Stomach (tissue), 9 donors: ENCODE data around the gene IFT74. TPM values are rescaled to one million over a fixed set of nuclear protein-coding genes. Genes with fewer than 3 reads are reported as not detected.

Experiments
- DNase-seq, 2 donors: peaks; one replicate each; pipeline versions ENCODE4 v3.0.0 to v3.0.0-alpha.2; 2013 to 2019
- H3K27ac ChIP-seq, 5 donors: fragments of 200-600 bp in 4 of 5; sonication (generic) in 4 of 5; one replicate each; pipeline ENCODE4 v1.5.1; 2013 to 2019; ENCODE audit warnings: mild to moderate bottlenecking in 1 of 5, moderate library complexity in 1 of 5
- H3K27me3 ChIP-seq, 3 donors: fragments of 200-600 bp; sonication (generic); one replicate each; pipeline ENCODE4 v1.5.1; 2017 to 2019; ENCODE audit warnings: mixed run types in 1 of 3
- H3K36me3 ChIP-seq, 4 donors: fragments of 200-600 bp; sonication (generic); 1 replicate in 3 of 4; 2 replicates in 1 of 4; pipeline ENCODE4 v1.5.1; 2016 to 2019
- H3K4me1 ChIP-seq, 4 donors: fragments of 200-600 bp; sonication (generic); one replicate each; pipeline ENCODE4 v1.5.1; 2016 to 2019
- H3K4me3 ChIP-seq, 4 donors: fragments of 200-600 bp; sonication (generic) in 3 of 4; one replicate each; pipeline ENCODE4 v1.5.1; 2016 to 2019; ENCODE audit warnings: mild to moderate bottlenecking in 1 of 4
- H3K9me3 ChIP-seq, 4 donors: fragments of 200-600 bp; sonication (generic); one replicate each; pipeline ENCODE4 v1.5.1; 2016 to 2019
- EP300 ChIP-seq: sonication (generic); formaldehyde crosslinking; IDR thresholded peaks from one replicate; pipeline ENCODE4 v1.6.1; 2017; ENCODE audit warnings: antibody characterized with exemption
- POLR2A ChIP-seq, 4 donors: fragments of 450-650 bp; IDR thresholded peaks; one replicate each; pipeline ENCODE4 v1.6.1; 2016; ENCODE audit warnings: antibody characterized with exemption in 4 of 4, control low read depth in 2 of 4, mild to moderate bottlenecking in 1 of 4, moderate library complexity in 1 of 4
- POLR2AphosphoS5 ChIP-seq, 3 donors: sonication (generic); formaldehyde crosslinking; IDR thresholded peaks; one replicate each; pipeline ENCODE4 v1.6.1; 2016; ENCODE audit warnings: antibody characterized with exemption in 3 of 3
- WGBS, 5 donors: extraction: QIAGEN DNeasy Blood & Tissue Kit in 3 of 5; methylation state at CpG; one replicate each; pipeline versions ENCODE4 v1.1.5 to v1.1.7; 2013 to 2018; 5-methylcytosine and 5-hydroxymethylcytosine counted together
- intact Hi-C: fragments of 100-400 bp; cut with DNase I; formaldehyde crosslinking; loops from one replicate; pipeline ENCODE4 v1.15.1; 2023; ENCODE audit warnings: low total_unique reads
- polyA plus RNA-seq, 3 donors: library from polyadenylated mRNA; stranded (reverse); fragments of 200-250 nt; gene quantifications; one replicate each; pipeline ENCODE4 v1.2.3, GENCODE V29; 2013
- total RNA-seq, 5 donors: library from RNA; depleted of rRNA; stranded (reverse); fragments of >200 nt; gene quantifications; one replicate each; pipeline versions ENCODE4 v1.1.0 to v1.2.3, GENCODE V29; 2014 to 2016
- TF ChIP-seq, protein P1 (sequence below), 7 experiments: fragments of 450-650 bp in 4 of 7; fragments of 200-600 bp in 3 of 7; sonication (generic) in 3 of 7; IDR thresholded peaks; one replicate each; pipeline ENCODE4 v1.5.1; 2016 to 2019; ENCODE audit warnings: antibody characterized with exemption in 7 of 7, control low read depth in 2 of 7, mild to moderate bottlenecking in 1 of 7
- donor health status: healthy with polysubstance abuse.
- donor health status: Bipolar disorder and iron deficiency.
- donor health status: healthy.

Gene IFT74
- total and polyA plus RNA-seq, 8 donors = 2.0 to 68.3 (median 8.9) TPM

DNA sequence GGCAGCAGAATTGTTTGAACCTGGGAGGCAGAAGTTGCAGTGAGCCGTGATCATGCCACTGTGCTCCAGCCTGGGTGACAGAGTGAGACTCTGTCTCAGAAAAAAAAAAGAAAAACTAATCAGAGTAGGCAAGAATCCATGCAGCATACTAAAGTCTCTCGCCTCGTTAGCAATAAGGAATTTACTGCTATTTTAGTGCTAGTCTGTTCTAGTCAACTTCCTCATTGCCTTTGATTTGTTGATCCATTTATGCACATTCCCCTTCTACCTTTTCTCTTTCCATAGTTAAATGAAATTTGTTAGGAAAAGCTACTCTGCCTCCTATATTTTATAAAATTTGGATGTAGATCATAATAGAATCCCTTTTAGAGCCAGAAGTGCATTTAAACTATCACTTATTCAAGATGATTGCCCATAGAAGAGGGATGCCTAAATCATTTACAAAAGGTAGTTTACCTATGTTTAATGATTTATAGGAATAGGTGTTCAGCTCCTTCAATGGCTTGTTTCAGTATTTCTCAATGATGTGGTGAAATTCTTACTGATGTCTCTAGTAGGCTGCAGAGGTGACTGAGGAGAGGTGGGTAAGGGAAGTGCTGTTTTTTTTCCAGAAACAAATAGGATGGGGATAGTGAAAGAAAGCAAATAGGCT lies 47.3 kb downstream of the IFT74 start:
- 79 to 99% (median 96%) methylated on average over 3 of the region's 3 CpGs for WGBS, 5 donors
- no peak overlapping the region for H3K4me3 ChIP-seq

DNA sequence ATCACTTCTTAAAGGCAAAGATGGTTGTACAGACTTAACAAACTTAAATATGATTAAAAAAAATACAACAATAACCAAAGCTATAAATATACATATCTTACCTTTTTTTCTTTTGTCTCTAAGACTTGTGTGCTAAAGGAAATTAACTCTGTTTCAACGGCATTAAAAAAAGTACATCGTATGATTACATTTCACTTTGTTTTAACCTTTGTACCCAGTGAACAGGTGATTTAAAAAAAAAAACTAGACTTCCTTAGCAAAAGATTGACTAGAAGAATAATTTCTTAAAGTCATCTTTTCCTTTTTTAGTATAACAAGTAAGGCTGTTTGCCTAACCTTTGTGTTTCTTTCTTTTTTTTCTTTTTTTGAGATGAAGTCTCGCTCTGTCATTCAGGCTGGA lies 49.3 kb downstream of the IFT74 start, which contains the start of gene LRRC19:
LRRC19 (minus strand) TSS at position 182 of the 400 bp plus-strand sequence. CDS start 5,978 bp downstream, outside the sequence.
- H3K36me3 ChIP-seq = peaks cover 0 to 17% (median 11%) of the 10 kb centered on the region in 4 donors
- H3K27me3 ChIP-seq = no peaks in the 10 kb centered on the region
- no peaks in the 10 kb centered on the region for H3K9me3 ChIP-seq
- H3K4me1 ChIP-seq = no peaks in the 10 kb centered on the region
- DNase-seq = peak in 1 of 2 donors; percentile 13
- WGBS, 5 donors = 48 to 76% (median 57%) methylated on average over 3 of the region's 3 CpGs
- TF ChIP-seq, protein P1, sequence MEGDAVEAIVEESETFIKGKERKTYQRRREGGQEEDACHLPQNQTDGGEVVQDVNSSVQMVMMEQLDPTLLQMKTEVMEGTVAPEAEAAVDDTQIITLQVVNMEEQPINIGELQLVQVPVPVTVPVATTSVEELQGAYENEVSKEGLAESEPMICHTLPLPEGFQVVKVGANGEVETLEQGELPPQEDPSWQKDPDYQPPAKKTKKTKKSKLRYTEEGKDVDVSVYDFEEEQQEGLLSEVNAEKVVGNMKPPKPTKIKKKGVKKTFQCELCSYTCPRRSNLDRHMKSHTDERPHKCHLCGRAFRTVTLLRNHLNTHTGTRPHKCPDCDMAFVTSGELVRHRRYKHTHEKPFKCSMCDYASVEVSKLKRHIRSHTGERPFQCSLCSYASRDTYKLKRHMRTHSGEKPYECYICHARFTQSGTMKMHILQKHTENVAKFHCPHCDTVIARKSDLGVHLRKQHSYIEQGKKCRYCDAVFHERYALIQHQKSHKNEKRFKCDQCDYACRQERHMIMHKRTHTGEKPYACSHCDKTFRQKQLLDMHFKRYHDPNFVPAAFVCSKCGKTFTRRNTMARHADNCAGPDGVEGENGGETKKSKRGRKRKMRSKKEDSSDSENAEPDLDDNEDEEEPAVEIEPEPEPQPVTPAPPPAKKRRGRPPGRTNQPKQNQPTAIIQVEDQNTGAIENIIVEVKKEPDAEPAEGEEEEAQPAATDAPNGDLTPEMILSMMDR (IDR thresholded peaks at IDR 0.05) = no peak
- TF ChIP-seq EP300 = no peak
- TF ChIP-seq POLR2AphosphoS5 (IDR thresholded peaks at IDR 0.05) = no peak
- TF ChIP-seq POLR2A (IDR thresholded peaks at IDR 0.05) = no peak
- H3K27ac ChIP-seq = no peak within 1 kb of the TSS
- intact Hi-C loops = no loop called here
- no peak within 1 kb of the TSS for H3K4me3 ChIP-seq

More for the DNA sequence above, 47.3 kb downstream of the IFT74 start:
- DNase-seq = peak in 1 of 2 donors; percentile 5
- intact Hi-C loops = no loop called here
- H3K36me3 ChIP-seq = peaks cover 0 to 6% (median 3%) of the 10 kb centered on the region in 4 donors
- no peaks in the 10 kb centered on the region for H3K27me3 ChIP-seq
- TF ChIP-seq, protein P1 (IDR thresholded peaks at IDR 0.05) = no peak
- TF ChIP-seq POLR2A (IDR thresholded peaks at IDR 0.05) = no peak
- no peak for TF ChIP-seq POLR2AphosphoS5 (IDR thresholded peaks at IDR 0.05)
- no peak for TF ChIP-seq EP300
- no peaks in the 10 kb centered on the region for H3K9me3 ChIP-seq
- H3K27ac ChIP-seq = no peak overlapping the region
- H3K4me1 ChIP-seq = no peaks in the 10 kb centered on the region

DNA sequence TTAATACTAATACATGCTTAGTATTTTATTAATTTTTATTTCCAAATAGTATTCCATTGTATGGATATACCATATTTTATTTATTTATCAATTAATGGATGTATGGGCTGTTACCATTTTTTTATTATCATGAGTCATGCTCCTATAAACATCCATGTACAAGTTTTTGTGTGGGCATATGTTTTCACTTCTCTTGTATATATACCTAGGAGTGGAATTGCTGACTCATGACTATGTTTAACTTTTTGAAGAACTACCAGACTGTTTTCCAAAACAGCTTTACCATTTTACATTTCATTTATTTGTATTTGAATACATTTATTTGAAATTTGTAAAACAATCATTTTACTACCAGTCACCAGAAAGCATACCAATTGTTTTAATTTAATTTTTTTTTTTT lies 63.4 kb downstream of the IFT74 start:
- Histone ChIP-seq H3K4me1 (no peaks in the 10 kb centered on the region), H3K27me3 (no peaks in the 10 kb centered on the region), H3K27ac (no peak overlapping the region), H3K4me3 (no peak overlapping the region), H3K9me3 (no peaks in the 10 kb centered on the region), H3K36me3 (peaks cover 13 to 79% (median 74%) of the 10 kb centered on the region in 4 donors)
- TF ChIP-seq, protein P1 (IDR thresholded peaks at IDR 0.05) = no peak
- no peak for TF ChIP-seq EP300
- TF ChIP-seq POLR2AphosphoS5 (IDR thresholded peaks at IDR 0.05) = no peak
- no peak for TF ChIP-seq POLR2A (IDR thresholded peaks at IDR 0.05)
- intact Hi-C loops = no loop called here
- no peak for DNase-seq

DNA sequence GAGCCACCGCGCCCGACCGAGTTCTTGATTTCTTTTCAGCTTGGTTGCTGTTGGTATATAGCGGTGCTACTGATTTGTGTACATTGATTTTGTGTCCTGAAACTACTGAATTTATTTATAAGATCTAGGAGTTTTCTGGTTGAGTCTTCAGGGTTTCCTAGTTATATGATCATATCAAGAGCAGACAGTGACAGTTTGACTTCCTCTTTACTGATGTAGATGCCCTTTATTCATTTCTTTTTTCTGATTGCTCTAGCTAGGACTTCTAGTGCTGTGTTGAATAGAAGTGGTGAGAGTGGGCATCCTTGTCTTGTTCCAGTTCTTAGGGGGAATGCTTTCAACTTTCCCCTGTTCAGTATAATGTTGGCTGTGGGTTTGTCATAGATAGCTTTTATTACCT lies 66.7 kb downstream of the IFT74 start:
- no peaks in the 10 kb centered on the region for H3K9me3 ChIP-seq
- H3K36me3 ChIP-seq = peaks cover 8 to 52% (median 49%) of the 10 kb centered on the region in 4 donors
- no peak overlapping the region for H3K27ac ChIP-seq
- WGBS, 5 donors = 86 to 99% (median 96%) methylated on average over 5 of the region's 5 CpGs
- no peaks in the 10 kb centered on the region for H3K27me3 ChIP-seq
- DNase-seq = no peak
- H3K4me3 ChIP-seq = no peak overlapping the region
- intact Hi-C loops = no loop called here
- TF ChIP-seq, protein P1 (IDR thresholded peaks at IDR 0.05) = no peak
- TF ChIP-seq POLR2AphosphoS5 (IDR thresholded peaks at IDR 0.05) = no peak
- TF ChIP-seq POLR2A (IDR thresholded peaks at IDR 0.05) = no peak
- TF ChIP-seq EP300 = no peak
- H3K4me1 ChIP-seq = no peaks in the 10 kb centered on the region
